ENCODE measurements around the gene DNAAF1. TPM values are rescaled to one million over a fixed set of nuclear protein-coding genes. Genes with fewer than 3 reads are reported as not detected.

Gene DNAAF1
- polyA plus RNA-seq, 1 of the 3 experiments (the other 2 are of a cell fraction), result 0.35 TPM

DNA sequence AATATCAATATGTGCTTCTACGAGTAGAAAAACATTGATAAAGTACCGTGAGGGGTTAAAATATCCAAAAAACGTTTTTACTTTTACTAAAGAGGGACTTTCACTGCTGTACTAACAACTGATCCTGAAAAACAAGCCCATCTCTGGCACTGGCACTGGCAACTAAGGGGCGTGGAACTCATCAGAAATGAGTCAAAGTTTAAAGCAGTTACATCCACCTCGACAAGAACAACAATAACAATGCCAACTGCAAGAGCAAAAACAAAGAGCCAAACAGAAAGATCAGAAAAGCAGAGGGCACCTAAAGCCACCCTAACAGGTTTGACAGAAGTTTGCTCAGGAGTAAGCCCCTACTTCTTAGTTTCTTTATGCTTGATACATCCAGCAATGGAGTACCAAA lies 41.4 kb upstream of the DNAAF1 start:
- TF ChIP-seq ELF1 (IDR thresholded peaks at IDR 0.05), result no peak
- no peak for TF ChIP-seq GABPA (IDR thresholded peaks at IDR 0.05; ENCODE audit: low read depth)
- TF ChIP-seq, protein P1, sequence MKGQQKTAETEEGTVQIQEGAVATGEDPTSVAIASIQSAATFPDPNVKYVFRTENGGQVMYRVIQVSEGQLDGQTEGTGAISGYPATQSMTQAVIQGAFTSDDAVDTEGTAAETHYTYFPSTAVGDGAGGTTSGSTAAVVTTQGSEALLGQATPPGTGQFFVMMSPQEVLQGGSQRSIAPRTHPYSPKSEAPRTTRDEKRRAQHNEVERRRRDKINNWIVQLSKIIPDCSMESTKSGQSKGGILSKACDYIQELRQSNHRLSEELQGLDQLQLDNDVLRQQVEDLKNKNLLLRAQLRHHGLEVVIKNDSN (IDR thresholded peaks at IDR 0.05; ENCODE audit: borderline replicate concordance, low read depth), result no peak
- no peak for TF ChIP-seq NRF1 (IDR thresholded peaks at IDR 0.05; ENCODE audit: low read depth, low read length)
- H2AFZ ChIP-seq (ENCODE audit: low read depth), result no peak overlapping the region
- DNase-seq, result no peak
- no peaks in the 10 kb centered on the region for H3K27me3 ChIP-seq (ENCODE audit: insufficient read depth)
- peaks cover 71% of the 10 kb centered on the region for H4K20me1 ChIP-seq (ENCODE audit: insufficient read depth)
- H3F3A ChIP-seq (replicated peaks; ENCODE audit: insufficient read depth), result peaks cover 9% of the 10 kb centered on the region
- H3K9me2 ChIP-seq, result no peaks in the 10 kb centered on the region
- H3K27ac ChIP-seq (ENCODE audit: low read depth in 2 of 2, low read length in 1 of 2), result no peak overlapping the region
- peaks cover 87% of the 10 kb centered on the region for H3K79me2 ChIP-seq (ENCODE audit: insufficient read depth)
- no peak overlapping the region for H3K9ac ChIP-seq
- ChIA-PET POLR2A (no interaction called here), CTCF (interaction anchor here (1.4 to 1.5 kb wide), 3 partner anchors 38 to 83 kb away, joined by 3 to 6 read pairs (median 4); partner anchors contain the start of gene TAF1C)
- H3K4me3 ChIP-seq (ENCODE audit: low read depth in 2 of 2, low read length in 1 of 2), result no peak overlapping the region
- peaks cover 11 to 21% of the 10 kb centered on the region in 2 experiments for H3K36me3 ChIP-seq (replicated peaks in 1 of 2; ENCODE audit: control insufficient read depth in 1 of 2, insufficient read depth in 2 of 2, low read length in 1 of 2)
- H3K4me1 ChIP-seq (ENCODE audit: control insufficient read depth in 1 of 2, insufficient read depth in 2 of 2, low read depth in 1 of 2, low read length in 1 of 2), result peaks cover 4 to 7% of the 10 kb centered on the region in 2 experiments; a peak in 2 of 4 replicates
- H3K4me2 ChIP-seq, result no peak overlapping the region
- WGBS (ENCODE audit: low lambda C conversion rate), result 71% methylated on average over 5 of the region's 5 CpGs
- H3K9me3 ChIP-seq, result no peaks in the 10 kb centered on the region

DNA sequence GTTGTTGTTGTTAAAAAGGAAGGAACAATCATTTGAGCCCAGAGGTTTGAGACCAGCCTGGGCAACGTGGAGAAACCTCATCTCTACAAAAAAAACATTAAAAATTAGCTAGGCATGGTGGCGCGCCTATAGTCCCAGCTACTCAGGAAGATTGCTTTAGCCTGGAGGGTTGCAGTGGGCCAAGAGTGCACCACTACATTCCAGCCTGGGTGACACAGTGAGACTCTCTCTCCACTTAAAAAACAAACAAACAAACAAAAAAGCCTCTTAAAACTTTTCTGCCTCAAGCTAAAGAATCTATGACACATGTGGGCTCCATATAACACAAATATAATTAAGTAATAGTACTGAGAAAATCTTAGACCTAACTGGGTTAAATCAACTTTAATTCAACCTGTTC lies 40.9 kb upstream of the DNAAF1 start:
- Histone ChIP-seq H3K4me2 (no peak overlapping the region), H4K20me1 (ENCODE audit: insufficient read depth) (peaks cover 71% of the 10 kb centered on the region), H3K27ac (ENCODE audit: low read depth in 2 of 2, low read length in 1 of 2) (no peak overlapping the region), H3K9me3 (no peaks in the 10 kb centered on the region), H2AFZ (ENCODE audit: low read depth) (no peak overlapping the region), H3K36me3 (replicated peaks in 1 of 2; ENCODE audit: control insufficient read depth in 1 of 2, insufficient read depth in 2 of 2, low read length in 1 of 2) (peaks cover 6 to 16% of the 10 kb centered on the region in 2 experiments), H3K4me1 (ENCODE audit: control insufficient read depth in 1 of 2, insufficient read depth in 2 of 2, low read depth in 1 of 2, low read length in 1 of 2) (peaks cover 4 to 7% of the 10 kb centered on the region in 2 experiments; a peak in 2 of 4 replicates), H3K79me2 (ENCODE audit: insufficient read depth) (peaks cover 87% of the 10 kb centered on the region), H3K4me3 (ENCODE audit: low read depth in 2 of 2, low read length in 1 of 2) (no peak overlapping the region), H3K9ac (no peak overlapping the region), H3K27me3 (ENCODE audit: insufficient read depth) (no peaks in the 10 kb centered on the region), H3K9me2 (no peaks in the 10 kb centered on the region), H3F3A (replicated peaks; ENCODE audit: insufficient read depth) (peaks cover 9% of the 10 kb centered on the region)
- no peak for TF ChIP-seq JUND (IDR thresholded peaks at IDR 0.05)
- no peak for TF ChIP-seq CHD2 (IDR thresholded peaks at IDR 0.05; ENCODE audit: low read length, partially characterized antibody)
- TF ChIP-seq RXRA (IDR thresholded peaks at IDR 0.05; ENCODE audit: borderline replicate concordance, low read depth), result no peak
- TF ChIP-seq, protein P2, sequence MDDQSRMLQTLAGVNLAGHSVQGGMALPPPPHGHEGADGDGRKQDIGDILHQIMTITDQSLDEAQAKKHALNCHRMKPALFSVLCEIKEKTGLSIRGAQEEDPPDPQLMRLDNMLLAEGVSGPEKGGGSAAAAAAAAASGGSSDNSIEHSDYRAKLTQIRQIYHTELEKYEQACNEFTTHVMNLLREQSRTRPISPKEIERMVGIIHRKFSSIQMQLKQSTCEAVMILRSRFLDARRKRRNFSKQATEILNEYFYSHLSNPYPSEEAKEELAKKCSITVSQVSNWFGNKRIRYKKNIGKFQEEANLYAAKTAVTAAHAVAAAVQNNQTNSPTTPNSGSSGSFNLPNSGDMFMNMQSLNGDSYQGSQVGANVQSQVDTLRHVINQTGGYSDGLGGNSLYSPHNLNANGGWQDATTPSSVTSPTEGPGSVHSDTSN (IDR thresholded peaks at IDR 0.05), result no peak
- no peak for TF ChIP-seq EP300 (IDR thresholded peaks at IDR 0.05; ENCODE audit: borderline replicate concordance in 1 of 2, low read depth in 1 of 2, low read length in 1 of 2)
- no peak for TF ChIP-seq RAD21 (IDR thresholded peaks at IDR 0.05; ENCODE audit: low read length)
- TF ChIP-seq GABPA (IDR thresholded peaks at IDR 0.05; ENCODE audit: low read depth), result no peak
- TF ChIP-seq, protein P1 (IDR thresholded peaks at IDR 0.05; ENCODE audit: borderline replicate concordance, low read depth), result no peak
- no peak for TF ChIP-seq TCF12 (IDR thresholded peaks at IDR 0.05)
- TF ChIP-seq RFX5 (IDR thresholded peaks at IDR 0.05; ENCODE audit: low read length), result no peak
- TF ChIP-seq, protein P3, sequence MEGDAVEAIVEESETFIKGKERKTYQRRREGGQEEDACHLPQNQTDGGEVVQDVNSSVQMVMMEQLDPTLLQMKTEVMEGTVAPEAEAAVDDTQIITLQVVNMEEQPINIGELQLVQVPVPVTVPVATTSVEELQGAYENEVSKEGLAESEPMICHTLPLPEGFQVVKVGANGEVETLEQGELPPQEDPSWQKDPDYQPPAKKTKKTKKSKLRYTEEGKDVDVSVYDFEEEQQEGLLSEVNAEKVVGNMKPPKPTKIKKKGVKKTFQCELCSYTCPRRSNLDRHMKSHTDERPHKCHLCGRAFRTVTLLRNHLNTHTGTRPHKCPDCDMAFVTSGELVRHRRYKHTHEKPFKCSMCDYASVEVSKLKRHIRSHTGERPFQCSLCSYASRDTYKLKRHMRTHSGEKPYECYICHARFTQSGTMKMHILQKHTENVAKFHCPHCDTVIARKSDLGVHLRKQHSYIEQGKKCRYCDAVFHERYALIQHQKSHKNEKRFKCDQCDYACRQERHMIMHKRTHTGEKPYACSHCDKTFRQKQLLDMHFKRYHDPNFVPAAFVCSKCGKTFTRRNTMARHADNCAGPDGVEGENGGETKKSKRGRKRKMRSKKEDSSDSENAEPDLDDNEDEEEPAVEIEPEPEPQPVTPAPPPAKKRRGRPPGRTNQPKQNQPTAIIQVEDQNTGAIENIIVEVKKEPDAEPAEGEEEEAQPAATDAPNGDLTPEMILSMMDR (IDR thresholded peaks at IDR 0.05), result no peak
- no peak for TF ChIP-seq SIN3A (IDR thresholded peaks at IDR 0.05; ENCODE audit: borderline replicate concordance, low read depth, low read length)
- TF ChIP-seq GATA2 (CRISPR knock-in tag; IDR thresholded peaks at IDR 0.05), result no peak
- TF ChIP-seq POLR2AphosphoS5 (IDR thresholded peaks at IDR 0.05; ENCODE audit: low read depth, low read length), result no peak
- TF ChIP-seq, protein P4, sequence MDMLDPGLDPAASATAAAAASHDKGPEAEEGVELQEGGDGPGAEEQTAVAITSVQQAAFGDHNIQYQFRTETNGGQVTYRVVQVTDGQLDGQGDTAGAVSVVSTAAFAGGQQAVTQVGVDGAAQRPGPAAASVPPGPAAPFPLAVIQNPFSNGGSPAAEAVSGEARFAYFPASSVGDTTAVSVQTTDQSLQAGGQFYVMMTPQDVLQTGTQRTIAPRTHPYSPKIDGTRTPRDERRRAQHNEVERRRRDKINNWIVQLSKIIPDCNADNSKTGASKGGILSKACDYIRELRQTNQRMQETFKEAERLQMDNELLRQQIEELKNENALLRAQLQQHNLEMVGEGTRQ (IDR thresholded peaks at IDR 0.05; ENCODE audit: borderline replicate concordance, low read depth, low read length), result no peak
- TF ChIP-seq FOSL2 (IDR thresholded peaks at IDR 0.05; ENCODE audit: borderline replicate concordance, low read depth), result no peak
- CTCF ChIA-PET, result interaction anchor here (1.4 to 1.5 kb wide), 4 partner anchors 38 to 83 kb away, joined by 3 to 6 read pairs (median 4); partner anchors contain the start of gene TAF1C
- POLR2A ChIA-PET, result no interaction called here
- WGBS (ENCODE audit: low lambda C conversion rate), result 95% methylated on average over 3 of the region's 3 CpGs
- DNase-seq, result no peak
